ENCODE results near the gene TMEM229B.

DNA sequence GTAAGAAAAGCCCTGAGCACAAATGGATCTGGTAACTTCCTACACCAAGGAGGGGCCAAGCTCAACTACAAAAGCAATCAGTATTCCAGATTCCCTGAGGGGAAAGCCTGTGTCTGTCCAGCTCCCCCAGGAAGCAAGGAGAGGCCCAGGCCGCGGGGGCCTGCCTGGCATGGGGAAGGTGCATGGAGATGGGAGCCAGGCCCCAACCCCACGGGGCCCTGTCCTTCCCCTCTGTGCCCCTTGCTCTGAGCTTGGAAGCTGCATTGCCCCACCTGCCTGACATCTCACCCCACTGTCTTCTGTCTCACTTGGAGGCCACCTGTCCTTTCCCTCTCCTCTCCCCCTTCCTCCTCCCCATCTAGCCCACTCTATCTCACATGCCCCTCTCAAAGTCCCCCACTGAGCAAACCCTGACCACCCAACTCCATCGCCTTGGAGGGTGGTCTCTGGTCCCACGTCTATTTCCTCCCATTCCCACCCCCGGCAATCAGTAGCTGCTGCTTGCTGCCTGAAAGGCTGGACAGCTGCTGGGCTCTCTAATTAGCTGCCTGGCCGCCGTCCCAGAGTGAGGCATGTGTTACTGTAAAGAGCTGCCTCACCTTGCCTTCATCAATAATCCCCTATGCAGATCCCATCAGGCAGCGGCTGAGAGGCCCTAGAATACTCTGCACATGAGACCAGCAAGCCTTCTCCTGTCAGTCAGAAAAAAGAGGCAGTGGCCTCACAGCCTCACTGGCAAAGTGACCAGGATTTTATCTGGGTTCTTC, 3.4 kb upstream of the TMEM229B start:
- TF ChIP-seq, protein P1, sequence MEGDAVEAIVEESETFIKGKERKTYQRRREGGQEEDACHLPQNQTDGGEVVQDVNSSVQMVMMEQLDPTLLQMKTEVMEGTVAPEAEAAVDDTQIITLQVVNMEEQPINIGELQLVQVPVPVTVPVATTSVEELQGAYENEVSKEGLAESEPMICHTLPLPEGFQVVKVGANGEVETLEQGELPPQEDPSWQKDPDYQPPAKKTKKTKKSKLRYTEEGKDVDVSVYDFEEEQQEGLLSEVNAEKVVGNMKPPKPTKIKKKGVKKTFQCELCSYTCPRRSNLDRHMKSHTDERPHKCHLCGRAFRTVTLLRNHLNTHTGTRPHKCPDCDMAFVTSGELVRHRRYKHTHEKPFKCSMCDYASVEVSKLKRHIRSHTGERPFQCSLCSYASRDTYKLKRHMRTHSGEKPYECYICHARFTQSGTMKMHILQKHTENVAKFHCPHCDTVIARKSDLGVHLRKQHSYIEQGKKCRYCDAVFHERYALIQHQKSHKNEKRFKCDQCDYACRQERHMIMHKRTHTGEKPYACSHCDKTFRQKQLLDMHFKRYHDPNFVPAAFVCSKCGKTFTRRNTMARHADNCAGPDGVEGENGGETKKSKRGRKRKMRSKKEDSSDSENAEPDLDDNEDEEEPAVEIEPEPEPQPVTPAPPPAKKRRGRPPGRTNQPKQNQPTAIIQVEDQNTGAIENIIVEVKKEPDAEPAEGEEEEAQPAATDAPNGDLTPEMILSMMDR (conservative IDR thresholded peaks at IDR 0.05 in 1 of 2, IDR thresholded peaks at IDR 0.05 in 1 of 2; ENCODE audit: low read depth in 1 of 2, low read length in 2 of 2) = no peak
- TF ChIP-seq EZH2 (IDR thresholded peaks at IDR 0.05; ENCODE audit: low read length, missing control alignments) = no peak

All from fibroblast of lung (primary cell).